Measurements from ENCODE around the gene ACAP2.

The ACAP2 gene

DNA sequence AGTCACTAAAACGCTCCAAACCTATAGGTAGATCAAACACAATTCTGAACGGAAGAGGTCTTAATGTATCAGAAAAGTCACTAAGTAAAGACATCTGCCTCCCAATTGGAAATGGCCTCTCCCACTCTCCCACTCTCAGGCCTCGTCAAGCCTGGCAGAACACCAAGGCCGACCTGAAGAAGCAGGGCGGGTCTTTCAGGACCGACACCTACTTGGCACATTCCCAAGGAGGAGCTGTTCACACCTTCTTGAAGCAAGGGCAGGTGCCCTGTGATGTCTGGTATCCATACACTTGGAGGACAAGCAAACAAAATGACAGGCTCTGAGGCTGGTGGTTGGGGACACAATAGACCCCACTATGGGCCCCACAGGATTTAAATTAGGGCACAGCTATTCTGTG, 201.9 kb downstream of the ACAP2 start:
- no peak for DNase-seq
- Histone ChIP-seq H3K4me3 (ENCODE audit: low read depth, low read length) (no peak overlapping the region), H3K9me3 (no peaks in the 10 kb centered on the region), H3K4me1 (peaks cover 22% of the 10 kb centered on the region), H3K36me3 (peaks cover 10% of the 10 kb centered on the region; the same call in 1 of the 2 replicates), H3K27me3 (no peaks in the 10 kb centered on the region)
- TF ChIP-seq, protein P1, sequence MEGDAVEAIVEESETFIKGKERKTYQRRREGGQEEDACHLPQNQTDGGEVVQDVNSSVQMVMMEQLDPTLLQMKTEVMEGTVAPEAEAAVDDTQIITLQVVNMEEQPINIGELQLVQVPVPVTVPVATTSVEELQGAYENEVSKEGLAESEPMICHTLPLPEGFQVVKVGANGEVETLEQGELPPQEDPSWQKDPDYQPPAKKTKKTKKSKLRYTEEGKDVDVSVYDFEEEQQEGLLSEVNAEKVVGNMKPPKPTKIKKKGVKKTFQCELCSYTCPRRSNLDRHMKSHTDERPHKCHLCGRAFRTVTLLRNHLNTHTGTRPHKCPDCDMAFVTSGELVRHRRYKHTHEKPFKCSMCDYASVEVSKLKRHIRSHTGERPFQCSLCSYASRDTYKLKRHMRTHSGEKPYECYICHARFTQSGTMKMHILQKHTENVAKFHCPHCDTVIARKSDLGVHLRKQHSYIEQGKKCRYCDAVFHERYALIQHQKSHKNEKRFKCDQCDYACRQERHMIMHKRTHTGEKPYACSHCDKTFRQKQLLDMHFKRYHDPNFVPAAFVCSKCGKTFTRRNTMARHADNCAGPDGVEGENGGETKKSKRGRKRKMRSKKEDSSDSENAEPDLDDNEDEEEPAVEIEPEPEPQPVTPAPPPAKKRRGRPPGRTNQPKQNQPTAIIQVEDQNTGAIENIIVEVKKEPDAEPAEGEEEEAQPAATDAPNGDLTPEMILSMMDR (IDR thresholded peaks at IDR 0.05; ENCODE audit: low read depth, low read length): no peak

DNA sequence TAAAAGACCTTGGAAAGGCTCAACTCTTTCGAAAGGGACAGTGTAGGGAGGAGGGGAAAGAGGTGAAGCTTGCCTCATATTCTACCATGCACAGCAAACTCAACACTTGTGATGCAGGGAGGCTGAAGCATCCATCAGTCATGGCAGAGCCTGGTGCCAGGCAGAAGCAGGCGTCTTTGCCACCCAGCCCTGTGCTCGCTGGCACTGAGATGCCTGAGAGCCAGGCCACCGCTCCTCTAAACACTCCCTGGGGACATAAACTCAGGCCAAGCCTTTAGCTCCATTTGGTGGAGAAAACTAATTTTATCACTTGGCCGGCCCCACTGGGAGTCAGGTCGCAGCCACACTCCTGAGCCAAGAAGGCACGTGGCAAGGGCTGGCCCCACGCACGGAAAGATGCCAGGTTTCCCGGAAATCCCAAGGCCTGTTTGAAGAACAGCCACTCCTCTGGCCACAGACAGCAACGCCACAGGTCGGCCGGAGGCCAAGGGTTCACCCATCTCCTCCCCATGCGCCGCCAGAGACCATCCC, 202.6 kb downstream of the ACAP2 start:
- DNase-seq: no peak
- Histone ChIP-seq H3K4me1 (peaks cover 21% of the 10 kb centered on the region), H3K27me3 (no peaks in the 10 kb centered on the region), H3K4me3 (ENCODE audit: low read depth, low read length) (no peak overlapping the region), H3K36me3 (peaks cover 6% of the 10 kb centered on the region; the same call in 1 of the 2 replicates), H3K9me3 (no peaks in the 10 kb centered on the region)
- TF ChIP-seq, protein P1 (IDR thresholded peaks at IDR 0.05; ENCODE audit: low read depth, low read length): no peak

DNA sequence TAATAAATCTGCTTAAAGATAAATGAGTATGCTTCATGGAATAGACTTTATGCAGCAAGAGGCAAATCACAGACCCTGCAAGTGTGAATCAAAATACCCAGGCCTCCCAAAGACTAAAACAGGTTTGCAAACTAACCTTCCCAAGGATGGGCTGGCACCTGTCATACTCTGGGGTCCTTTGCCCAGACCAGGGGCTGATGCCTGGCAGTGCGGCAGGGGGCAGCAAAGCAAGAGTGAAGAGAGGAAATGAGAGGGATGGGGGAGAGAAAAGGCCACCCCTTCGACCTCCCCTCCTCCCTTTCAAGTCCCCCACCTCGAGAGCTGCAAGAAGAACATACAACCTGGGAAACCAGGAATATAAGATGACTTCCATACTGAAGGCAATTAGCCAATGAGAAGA, 203.7 kb downstream of the ACAP2 start:
- no peaks in the 10 kb centered on the region for H3K9me3 ChIP-seq
- H3K4me1 ChIP-seq: peaks cover 18% of the 10 kb centered on the region
- DNase-seq: no peak
- peaks cover 5% of the 10 kb centered on the region; the same call in 1 of the 2 replicates for H3K36me3 ChIP-seq
- no peaks in the 10 kb centered on the region for H3K27me3 ChIP-seq
- TF ChIP-seq, protein P1 (IDR thresholded peaks at IDR 0.05; ENCODE audit: low read depth, low read length): no peak
- H3K4me3 ChIP-seq (ENCODE audit: low read depth, low read length): no peak overlapping the region

DNA sequence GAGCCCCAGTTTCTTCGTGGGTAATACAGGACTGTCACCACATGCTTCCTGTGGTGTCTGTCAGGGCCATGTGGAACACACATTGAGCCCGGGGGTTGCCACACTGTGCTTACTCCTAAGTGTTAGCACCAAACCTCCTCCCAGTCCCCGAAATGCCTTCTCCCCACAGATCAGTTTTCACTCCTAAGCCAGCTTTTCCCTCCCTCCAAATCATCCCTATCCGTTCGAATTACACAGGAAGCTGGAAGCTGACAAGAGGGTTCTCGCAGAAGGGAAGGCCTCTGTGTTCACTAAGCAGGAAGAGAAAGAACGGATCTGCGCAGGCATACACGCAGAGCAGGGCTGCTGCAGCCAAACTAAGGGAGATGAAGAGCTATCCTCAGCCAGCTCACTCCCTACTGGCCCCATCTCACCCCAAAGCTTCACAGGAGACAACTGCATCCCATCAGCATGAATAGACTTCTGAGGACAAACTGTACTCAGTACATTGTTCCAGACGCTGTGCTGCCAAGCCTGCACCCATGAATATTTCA, 204.2 kb downstream of the ACAP2 start:
- Histone ChIP-seq H3K9me3 (no peaks in the 10 kb centered on the region), H3K27me3 (no peaks in the 10 kb centered on the region), H3K36me3 (peaks cover 5% of the 10 kb centered on the region; the same call in 1 of the 2 replicates), H3K4me1 (peaks cover 15% of the 10 kb centered on the region), H3K4me3 (ENCODE audit: low read depth, low read length) (no peak overlapping the region)
- no peak for DNase-seq
- TF ChIP-seq, protein P1 (IDR thresholded peaks at IDR 0.05; ENCODE audit: low read depth, low read length): no peak

DNA sequence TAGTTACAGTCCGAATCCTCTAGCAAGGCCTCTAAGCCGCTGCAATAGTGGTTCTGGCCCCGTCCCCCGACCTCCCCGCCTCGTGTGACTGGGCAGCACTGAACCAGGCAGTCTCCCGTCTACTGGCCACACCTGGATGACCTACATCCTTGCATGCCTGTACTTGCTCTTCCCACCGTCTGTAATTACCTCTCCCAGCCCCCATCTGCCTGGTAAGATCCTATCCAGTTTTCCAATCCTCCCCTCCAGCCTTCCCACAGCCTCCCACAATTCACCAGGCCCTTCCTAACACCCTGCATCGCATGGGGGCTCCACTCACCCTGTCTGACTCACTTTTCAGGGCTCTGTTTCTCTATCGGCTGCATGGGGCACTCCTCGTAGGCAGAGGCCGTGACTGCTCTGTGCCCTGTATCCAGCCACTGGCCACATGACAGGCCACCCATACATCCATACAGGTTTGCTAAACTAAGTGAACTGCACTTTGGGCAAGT, 204.7 kb downstream of the ACAP2 start:
- Histone ChIP-seq H3K27me3 (no peaks in the 10 kb centered on the region), H3K4me1 (peaks cover 15% of the 10 kb centered on the region), H3K9me3 (no peaks in the 10 kb centered on the region), H3K36me3 (peaks cover 5% of the 10 kb centered on the region; the same call in 1 of the 2 replicates), H3K4me3 (ENCODE audit: low read depth, low read length) (no peak overlapping the region)
- TF ChIP-seq, protein P1 (IDR thresholded peaks at IDR 0.05; ENCODE audit: low read depth, low read length): no peak
- DNase-seq: no peak

All from BE2C (cell line).